H1 (cell line): ENCODE results near the gene ZNF750. TPM values are rescaled to one million over a fixed set of nuclear protein-coding genes. Genes with fewer than 3 reads are reported as not detected.
A peak's percentile ranks its signal among the peaks of the same experiment; 100 is the strongest.

Source experiments
- CTCF ChIA-PET: fragments of 300-600 bp; sonication (Branson Sonifier 250); formaldehyde crosslinking; loops from one replicate; lab custom pipeline; 2021; ENCODE audit not compliant: partially characterized antibody; lab: Charles Lee
- POLR2A ChIA-PET: fragments of 300-600 bp; sonication (Branson Sonifier 250); formaldehyde crosslinking; loops from one replicate; lab custom pipeline; 2021; ENCODE audit warnings: inconsistent platforms; ENCODE audit not compliant: partially characterized antibody; lab: Charles Lee
- DNase-seq, 2 experiments: peaks; one replicate each; pipeline versions ENCODE4 v3.0.0 to v3.0.0-alpha.2; 2010 to 2022; ENCODE audit warnings: low spot score in 2 of 2, low read depth in 1 of 2, mixed read lengths in 1 of 2
- FAIRE-seq: peaks from 2 replicates; lab custom pipeline; 2011; peaks lifted over from hg19 to GRCh38; lab: Jason Lieb, UNC
- H2AFZ ChIP-seq: 2 replicates; pipeline ENCODE4 v1.8.1; 2012; ENCODE audit warnings: low read length, inconsistent platforms
- H2AK5ac ChIP-seq: 2 replicates; pipeline ENCODE4 v1.6.1; 2013; ENCODE audit warnings: low read depth, low read length
- H2BK120ac ChIP-seq: replicated peaks from 2 replicates; pipeline ENCODE3; 2013; ENCODE audit warnings: low read depth, low read length, inconsistent platforms
- H2BK12ac ChIP-seq: 2 replicates; pipeline ENCODE4 v1.6.1; 2013; ENCODE audit warnings: low read depth, low read length
- H2BK15ac ChIP-seq: 2 replicates; pipeline ENCODE4 v1.6.1; 2013; ENCODE audit warnings: low read length
- H2BK20ac ChIP-seq: 2 replicates; pipeline ENCODE4 v1.6.1; 2013; ENCODE audit warnings: low read length
- H2BK5ac ChIP-seq: 2 replicates; pipeline ENCODE4 v1.6.1; 2013; ENCODE audit warnings: low read depth, low read length
- H3K14ac ChIP-seq: 2 replicates; pipeline ENCODE4 v1.6.1; 2013; ENCODE audit warnings: inconsistent platforms; ENCODE audit not compliant: insufficient read length
- H3K18ac ChIP-seq: 2 replicates; pipeline ENCODE4 v1.6.1; 2013; ENCODE audit warnings: low read length; ENCODE audit errors: extremely low read depth
- H3K23ac ChIP-seq: 2 replicates; pipeline ENCODE4 v1.6.1; 2013; ENCODE audit warnings: inconsistent platforms; ENCODE audit not compliant: insufficient read length
- H3K23me2 ChIP-seq: 2 replicates; pipeline ENCODE4 v1.6.1; 2013; ENCODE audit warnings: low read depth, low read length
- H3K27ac ChIP-seq: 2 replicates; pipeline ENCODE4 v1.6.1; 2011; ENCODE audit warnings: low read depth, low read length, inconsistent platforms
- H3K27me3 ChIP-seq, 4 experiments: replicated peaks in 1 of 4; 1 replicate in 1 of 4; 2 replicates in 3 of 4; pipeline versions ENCODE4 v1.6.1 to v1.8.1; 2011 to 2013; ENCODE audit warnings: low read length in 3 of 4, mild to moderate bottlenecking in 3 of 4, inconsistent platforms in 2 of 4, mixed read lengths in 2 of 4, moderate library complexity in 1 of 4; ENCODE audit not compliant: control insufficient read depth in 3 of 4, insufficient read depth in 3 of 4; ENCODE audit errors: extremely low read depth in 1 of 4
- H3K36me3 ChIP-seq, 4 experiments: 2 replicates each; pipeline versions ENCODE4 v1.6.1 to v1.8.1; 2011 to 2013; ENCODE audit warnings: mild to moderate bottlenecking in 4 of 4, low read length in 3 of 4, moderate library complexity in 2 of 4, control low read depth in 1 of 4, inconsistent platforms in 1 of 4; ENCODE audit not compliant: insufficient read depth in 4 of 4, control insufficient read depth in 2 of 4
- H3K4ac ChIP-seq: replicated peaks from 2 replicates; pipeline ENCODE3; 2013; ENCODE audit warnings: low read length, low read depth, mixed read lengths, inconsistent platforms; ENCODE audit not compliant: insufficient read length
- H3K4me1 ChIP-seq, 4 experiments: replicated peaks in 1 of 4; 1 replicate in 1 of 4; 2 replicates in 3 of 4; pipeline versions ENCODE4 v1.6.1 to v1.8.1; 2011 to 2013; ENCODE audit warnings: low read length in 3 of 4, inconsistent platforms in 2 of 4, mixed read lengths in 1 of 4; ENCODE audit not compliant: insufficient read depth in 4 of 4, control insufficient read depth in 3 of 4
- H3K4me2 ChIP-seq, 2 experiments: 2 replicates each; pipeline versions ENCODE4 v1.6.1 to v1.8.1; 2011 to 2013; ENCODE audit warnings: low read depth in 2 of 2, low read length in 2 of 2, control low read depth in 1 of 2, inconsistent platforms in 1 of 2, mild to moderate bottlenecking in 1 of 2; ENCODE audit not compliant: insufficient read depth in 1 of 2
- H3K4me3 ChIP-seq, 4 experiments: fragments of 200-600, 300-600 bp in 1 of 4; sonication (generic), shearing (Covaris generic), sonication (Bioruptor Twin) in 1 of 4; 2 replicates each; pipeline versions ENCODE4 v1.5.1 to v1.8.1; 2011 to 2016; ENCODE audit warnings: low read length in 4 of 4, low read depth in 3 of 4, control low read depth in 2 of 4, inconsistent platforms in 2 of 4, mild to moderate bottlenecking in 2 of 4, mixed read lengths in 1 of 4, moderate library complexity in 1 of 4; ENCODE audit not compliant: insufficient read depth in 2 of 4; ENCODE audit errors: extremely low read depth in 1 of 4
- H3K56ac ChIP-seq: replicated peaks from 2 replicates; pipeline ENCODE3; 2013; ENCODE audit warnings: low read depth, mild to moderate bottlenecking, mixed read lengths, low read length, inconsistent platforms; ENCODE audit not compliant: insufficient read length
- H3K79me1 ChIP-seq: 2 replicates; pipeline ENCODE4 v1.6.1; 2013; ENCODE audit warnings: low read depth, low read length, control low read depth
- H3K79me2 ChIP-seq, 2 experiments: 2 replicates each; pipeline versions ENCODE4 v1.6.1 to v1.8.1; 2012 to 2013; ENCODE audit warnings: low read length in 2 of 2, mild to moderate bottlenecking in 2 of 2, inconsistent platforms in 1 of 2; ENCODE audit not compliant: insufficient read depth in 2 of 2, control insufficient read depth in 1 of 2
- H3K9ac ChIP-seq, 4 experiments: replicated peaks in 1 of 4; 1 replicate in 1 of 4; 2 replicates in 3 of 4; pipeline versions ENCODE4 v1.6.1 to v1.8.1; 2011 to 2013; ENCODE audit warnings: low read depth in 3 of 4, low read length in 3 of 4, control low read depth in 2 of 4, mild to moderate bottlenecking in 2 of 4, moderate library complexity in 2 of 4, inconsistent platforms in 1 of 4; ENCODE audit errors: extremely low read depth in 1 of 4
- H3K9me3 ChIP-seq, 2 experiments: 2 replicates each; pipeline versions ENCODE4 v1.6.1 to v1.8.1; 2012 to 2013; ENCODE audit warnings: mild to moderate bottlenecking in 2 of 2, moderate library complexity in 2 of 2, control low read depth in 1 of 2, inconsistent platforms in 1 of 2, low read depth in 1 of 2, low read length in 1 of 2, mixed read lengths in 1 of 2; ENCODE audit not compliant: insufficient read depth in 2 of 2
- H4K20me1 ChIP-seq, 2 experiments: replicated peaks in 1 of 2; 2 replicates each; pipeline versions ENCODE3 to v1.8.1; 2011 to 2013; ENCODE audit warnings: inconsistent platforms in 2 of 2, low read length in 2 of 2, mild to moderate bottlenecking in 1 of 2; ENCODE audit not compliant: insufficient read depth in 2 of 2, control insufficient read depth in 1 of 2
- H4K5ac ChIP-seq: 2 replicates; pipeline ENCODE4 v1.6.1; 2013; ENCODE audit warnings: low read length, low read depth, mixed read lengths, inconsistent platforms; ENCODE audit not compliant: insufficient read length
- H4K8ac ChIP-seq: 2 replicates; pipeline ENCODE4 v1.8.0; 2013; ENCODE audit warnings: mild to moderate bottlenecking, moderate library complexity, low read length, inconsistent platforms; ENCODE audit not compliant: insufficient read depth; ENCODE audit errors: extremely low read depth
- H4K91ac ChIP-seq: replicated peaks from 2 replicates; pipeline ENCODE3; 2013; ENCODE audit warnings: low read length, mixed read lengths, inconsistent platforms; ENCODE audit not compliant: insufficient read length
- BCL11A ChIP-seq, 2 experiments: IDR thresholded peaks; one replicate each; pipeline ENCODE4 v1.6.1; 2011; ENCODE audit warnings: low read depth in 2 of 2, low read length in 2 of 2, mild to moderate bottlenecking in 2 of 2
- KDM5A ChIP-seq: fragments of 200-600 bp; IDR thresholded peaks from 2 replicates; pipeline ENCODE4 v1.7.1; 2012; ENCODE audit warnings: mild to moderate bottlenecking, low read length, inconsistent platforms, mixed read lengths
- NANOG ChIP-seq: IDR thresholded peaks from 2 replicates; pipeline ENCODE4 v1.6.1; 2011; ENCODE audit warnings: low read length, low read depth, mild to moderate bottlenecking, inconsistent platforms; ENCODE audit not compliant: insufficient read depth, poor library complexity, severe bottlenecking
- RAD21 ChIP-seq, 2 experiments: IDR thresholded peaks in 1 of 2; conservative IDR thresholded peaks in 1 of 2; 2 replicates each; pipeline ENCODE4 v1.6.1; 2011; ENCODE audit warnings: low read depth in 2 of 2, low read length in 2 of 2, improper control_type of control experiment in 1 of 2, inconsistent platforms in 1 of 2, mild to moderate bottlenecking in 1 of 2, moderate library complexity in 1 of 2
- SIX5 ChIP-seq: IDR thresholded peaks from 2 replicates; pipeline ENCODE4 v1.6.1; 2011; ENCODE audit warnings: mild to moderate bottlenecking, low read depth, low read length
- USF2 ChIP-seq: IDR thresholded peaks from 2 replicates; pipeline ENCODE4 v1.6.1; 2011; ENCODE audit warnings: low read length, improper control_type of control experiment
- YY1 ChIP-seq: IDR thresholded peaks from 2 replicates; pipeline ENCODE4 v1.6.1; 2011; ENCODE audit warnings: low read depth, mild to moderate bottlenecking, low read length
- WGBS, 2 experiments: shearing (Covaris generic) in 1 of 2; methylation state at CpG; one replicate each; pipeline versions ENCODE4 v1.1.6 to v1.1.7; 2013 to 2015; ENCODE audit warnings: low lambda C conversion rate in 2 of 2, mixed read lengths in 2 of 2, inconsistent platforms in 1 of 2, low coverage in 1 of 2, missing lambda C conversion rate in 1 of 2; ENCODE audit not compliant: insufficient replicate concordance in 2 of 2, insufficient coverage in 1 of 2, insufficient read length in 1 of 2; ENCODE audit errors: extremely low coverage in 1 of 2, missing lambda C conversion rate in 1 of 2; 5-methylcytosine and 5-hydroxymethylcytosine counted together
- polyA plus RNA-seq, 7 experiments: library from polyadenylated mRNA; depleted of rRNA in 3 of 7; stranded (reverse) in 5 of 7; unstranded in 2 of 7; fragments of >200 nt in 5 of 7; fragments of 200-250 nt in 2 of 7; gene quantifications; 1 replicate in 5 of 7; 2 replicates in 1 of 7; 4 replicates in 1 of 7; pipeline versions ENCODE4 v1.2.1 to v1.2.3, GENCODE V29; 2011 to 2013; ENCODE audit warnings: missing spikeins in 2 of 7, mixed read lengths in 2 of 7
- total RNA-seq: library from RNA; stranded (reverse); fragmentation: NEBNext Ultra II Directional; extraction: Animal tissue kit (Norgen Biotek cat#: 25700); gene quantifications from 2 replicates; pipeline ENCODE4 v1.2.1, GENCODE V29; 2021

ZNF750 gene
- total and polyA plus RNA-seq, 2 of the 8 experiments (the other 6 are each of a cell fraction or from before 2014, with no cell fraction given) = not detected

GRCh38 chr17:82880620-82881323, 41.0 kb upstream of the ZNF750 start:
- Histone ChIP-seq H3K4me3 (no peak overlapping the region), H3K4me2 (no peak overlapping the region), H3K27me3 (no peaks in the 10 kb centered on the region), H3K27ac (no peak overlapping the region; the same call in 1 of the 2 replicates), H3K18ac (no peak overlapping the region), H4K91ac (no peak overlapping the region), H3K56ac (no peak overlapping the region), H2BK15ac (no peak overlapping the region), H3K79me1 (peaks cover 21% of the 10 kb centered on the region), H3K79me2 (peaks cover 0 to 23% of the 10 kb centered on the region in 2 experiments; a peak in 2 of 4 replicates), H3K4me1 (peaks cover 0 to 3% (median under 1%) of the 10 kb centered on the region in 4 experiments; a peak in 2 of 7 replicates), H4K8ac (peak overlapping the region; percentile 32; the same call in 1 of the 2 replicates), H3K36me3 (peaks cover 0 to 3% (median 1%) of the 10 kb centered on the region in 4 experiments; a peak in 2 of 8 replicates), H3K4ac (no peak overlapping the region), H2BK12ac (no peak overlapping the region), H4K5ac (no peak overlapping the region), H3K9ac (no peak overlapping the region), H3K23me2 (no peaks in the 10 kb centered on the region), H2AK5ac (no peak overlapping the region), H3K9me3 (no peaks in the 10 kb centered on the region), H4K20me1 (peaks cover 1 to 13% of the 10 kb centered on the region in 2 experiments), H2BK5ac (0 out of 2 replicates have a peak overlapping the region, but pooled peaks have one; percentile 60), H3K14ac (no peak overlapping the region), H2AFZ (no peak overlapping the region), H2BK120ac (no peak overlapping the region), H3K23ac (no peak overlapping the region), H2BK20ac (no peak overlapping the region)
- no peak for FAIRE-seq
- WGBS, 2 experiments = 94% methylated on average over 17 of the region's 25 CpGs; no CpG with 5 or more reads in 1 of the 2 experiments
- CTCF ChIA-PET = interaction anchor here (0.5 to 2.2 kb wide), 7 partner anchors 17 to 113 kb away, joined by 3 to 6 read pairs (median 3); no protein-coding TSS in a partner anchor
- no peak for DNase-seq
- POLR2A ChIA-PET = no interaction called here
- TF ChIP-seq BCL11A (IDR thresholded peaks at IDR 0.05; ENCODE audit: low read depth in 2 of 2, low read length in 2 of 2) (no peak), RAD21 (IDR thresholded peaks at IDR 0.05 in 1 of 2, conservative IDR thresholded peaks at IDR 0.05 in 1 of 2; ENCODE audit: low read depth in 2 of 2, low read length in 2 of 2) (no peak), KDM5A (no peak), USF2 (no peak), YY1 (no peak), NANOG (no peak), SIX5 (no peak)
